Lower leg skin (tissue), 4 donors: ENCODE data around the gene ETS1. TPM values are rescaled to one million over a fixed set of nuclear protein-coding genes. Genes with fewer than 3 reads are reported as not detected.

Experiments used
- DNase-seq, 2 donors: peaks; one replicate each; pipeline ENCODE4 v3.0.0-alpha.2; 2019; ENCODE audit warnings: low spot score in 2 of 2
- H3K4me3 ChIP-seq: fragments of 200-600 bp; sonication (generic); 2 replicates; pipeline ENCODE4 v1.5.1; 2017; ENCODE audit warnings: mild to moderate bottlenecking, low read depth; ENCODE audit not compliant: poor library complexity, severe bottlenecking
- CTCF ChIP-seq, 3 donors: fragments of 450-650 bp; IDR thresholded peaks; one replicate each; pipeline ENCODE4 v1.5.1; 2016; ENCODE audit warnings: antibody characterized with exemption in 3 of 3, mild to moderate bottlenecking in 3 of 3, moderate library complexity in 2 of 3
- POLR2A ChIP-seq, 2 donors: fragments of 450-650 bp; IDR thresholded peaks; one replicate each; pipeline ENCODE4 v1.6.1; 2016 to 2017; ENCODE audit warnings: antibody characterized with exemption in 2 of 2, mild to moderate bottlenecking in 1 of 2, moderate library complexity in 1 of 2
- WGBS, 2 donors: methylation state at CpG; one replicate each; pipeline ENCODE4 v1.1.5; 2018; 5-methylcytosine and 5-hydroxymethylcytosine counted together
- intact Hi-C: fragments of 100-400 bp; cut with DNase I; formaldehyde crosslinking; loops from one replicate; pipeline ENCODE4 v1.15.0; 2023; ENCODE audit warnings: low total_unique reads
- total RNA-seq, 4 donors: library from RNA; depleted of rRNA; stranded (reverse); fragments of >200 nt; gene quantifications; one replicate each; pipeline ENCODE4 v1.1.0, GENCODE V29; 2016

Gene ETS1
- total RNA-seq, 4 donors from 2014 or later = 20.6 to 38.7 (median 21.8) TPM

DNA sequence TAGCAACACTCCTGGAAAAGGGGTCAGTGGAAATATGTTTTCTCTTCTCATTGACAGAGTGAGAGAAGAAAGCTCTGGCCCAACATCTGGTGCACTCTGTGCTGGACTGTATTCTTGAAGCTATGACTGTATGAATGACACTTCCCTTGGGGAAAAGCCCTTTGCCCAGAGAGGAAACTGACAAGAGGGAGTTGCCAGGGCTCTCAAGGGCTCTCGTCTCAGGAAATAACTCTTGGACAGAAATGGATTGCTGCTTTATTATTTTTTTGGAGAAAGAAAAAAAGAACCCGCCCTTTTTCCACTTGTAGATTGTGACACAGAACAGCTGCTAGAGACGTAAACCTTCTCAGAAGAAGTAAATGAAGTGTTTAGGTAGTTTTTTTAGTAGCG, 11.4 kb downstream of the ETS1 start:
- no peak for DNase-seq
- 25 to 27% methylated on average over 4 of the region's 4 CpGs for WGBS, 2 donors
- no peak for TF ChIP-seq CTCF (IDR thresholded peaks at IDR 0.05)
- no peak for TF ChIP-seq POLR2A (IDR thresholded peaks at IDR 0.05)
- intact Hi-C loops = no loop called here
- H3K4me3 ChIP-seq = no peak overlapping the region

- intact Hi-C loops = no loop called here
- TF ChIP-seq CTCF (IDR thresholded peaks at IDR 0.05) = no peak
- WGBS, 2 donors = 70 to 84% methylated on average over 9 of the region's 9 CpGs
- no peak overlapping the region for H3K4me3 ChIP-seq
- no peak for DNase-seq
Observed at GRCh38 chr11:128575174-128575960, 12.0 kb downstream of the ETS1 start.

DNA sequence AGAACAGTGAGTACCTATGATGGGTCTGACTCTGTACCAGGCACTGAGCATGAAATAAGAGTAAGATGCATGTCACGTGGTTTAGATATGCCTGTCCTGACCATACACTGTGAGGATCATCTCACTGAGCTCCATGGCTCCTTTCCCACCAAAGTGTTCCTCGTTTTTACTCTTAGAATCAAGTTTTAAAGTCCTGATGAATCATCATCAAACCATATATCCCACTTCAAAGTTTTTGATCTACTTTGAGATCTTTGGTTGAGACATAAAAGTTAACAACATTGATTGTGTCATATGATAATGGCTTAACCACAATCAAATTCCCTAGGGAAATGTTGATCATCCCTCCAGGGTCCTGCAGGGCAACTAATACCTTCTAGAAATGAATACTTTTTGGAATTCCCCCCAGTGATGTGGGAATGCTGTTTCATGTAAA, 12.8 kb downstream of the ETS1 start:
- H3K4me3 ChIP-seq = no peak overlapping the region
- no peak for DNase-seq
- 65 to 70% methylated on average over 2 of the region's 2 CpGs for WGBS, 2 donors
- TF ChIP-seq CTCF (IDR thresholded peaks at IDR 0.05) (no peak), POLR2A (IDR thresholded peaks at IDR 0.05) (no peak)
- intact Hi-C loops = no loop called here

- 91 to 93% methylated on average over 5 of the region's 5 CpGs for WGBS, 2 donors
- intact Hi-C loops = no loop called here
- DNase-seq = no peak
- no peak for TF ChIP-seq POLR2A (IDR thresholded peaks at IDR 0.05)
- no peak for TF ChIP-seq CTCF (IDR thresholded peaks at IDR 0.05)
- no peak overlapping the region for H3K4me3 ChIP-seq
Observed at GRCh38 chr11:128573638-128574037, 13.7 kb downstream of the ETS1 start.

- intact Hi-C loops = no loop called here
Observed at GRCh38 chr11:128572965-128573364, 14.4 kb downstream of the ETS1 start.

More at GRCh38 chr11:128572965-128573364, 14.4 kb downstream of the ETS1 start:
- H3K4me3 ChIP-seq = no peak overlapping the region
- TF ChIP-seq CTCF (IDR thresholded peaks at IDR 0.05) (no peak), POLR2A (IDR thresholded peaks at IDR 0.05) (no peak)
- no peak for DNase-seq
- 93% methylated on average over 6 of the region's 6 CpGs for WGBS, 2 donors
